Epidermal melanocyte (primary cell): Measurements from ENCODE around the gene FDPS.

Experiments used
- DNase-seq: peaks from one replicate; pipeline ENCODE4 v3.0.0; 2011; ENCODE audit warnings: low spot score; ENCODE audit not compliant: insufficient read length

The FDPS gene

DNA sequence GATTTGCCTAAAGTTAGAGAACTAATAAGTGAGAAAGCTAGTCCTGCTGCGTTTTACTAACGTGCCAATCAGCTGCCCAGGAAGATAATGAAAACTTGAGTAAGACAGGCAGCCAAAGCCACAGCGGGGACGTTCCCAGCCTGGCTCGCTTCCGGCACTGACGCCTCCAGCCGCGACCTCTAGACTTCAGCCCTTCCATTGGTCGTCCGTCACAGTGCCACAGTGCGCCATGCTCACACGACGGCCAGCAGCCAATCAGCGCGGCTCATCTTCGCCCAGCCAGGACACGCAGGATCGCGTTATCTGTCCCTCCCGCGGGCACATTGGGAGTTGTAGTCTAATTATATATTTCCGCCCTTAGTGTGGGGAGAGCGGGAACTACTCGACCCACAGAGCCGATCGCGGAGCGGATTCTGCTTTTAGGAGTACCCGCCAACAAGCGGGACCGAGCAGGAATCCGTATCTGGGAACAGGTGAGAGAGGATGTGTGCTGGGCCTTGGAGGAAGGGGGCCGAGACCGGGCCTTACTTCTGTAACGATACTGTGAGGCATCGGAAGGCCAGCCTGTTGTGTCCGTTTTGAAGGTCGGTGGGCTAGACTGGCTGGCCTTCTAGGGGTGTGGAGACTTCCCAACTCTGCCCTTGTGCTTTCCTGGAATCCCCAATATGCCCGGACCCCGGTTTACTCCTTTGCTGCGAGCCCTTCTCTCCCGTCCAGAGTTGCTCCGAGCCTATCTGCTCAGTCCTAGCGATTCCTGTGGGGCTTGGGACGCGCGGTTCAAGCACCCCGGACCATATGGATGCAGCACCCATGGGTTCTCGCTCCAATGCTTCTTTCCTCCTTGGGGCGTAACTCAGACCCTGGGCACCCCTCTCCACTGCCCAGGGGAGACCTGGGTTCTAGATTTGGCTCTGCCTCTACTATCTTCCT is at the start of gene FDPS:
Gene FDPS, plus strand, starts transcription at position 374 of the 930 bp plus-strand sequence. CDS start 924 bp downstream, outside the sequence.
- peak; percentile 99 for DNase-seq

DNA sequence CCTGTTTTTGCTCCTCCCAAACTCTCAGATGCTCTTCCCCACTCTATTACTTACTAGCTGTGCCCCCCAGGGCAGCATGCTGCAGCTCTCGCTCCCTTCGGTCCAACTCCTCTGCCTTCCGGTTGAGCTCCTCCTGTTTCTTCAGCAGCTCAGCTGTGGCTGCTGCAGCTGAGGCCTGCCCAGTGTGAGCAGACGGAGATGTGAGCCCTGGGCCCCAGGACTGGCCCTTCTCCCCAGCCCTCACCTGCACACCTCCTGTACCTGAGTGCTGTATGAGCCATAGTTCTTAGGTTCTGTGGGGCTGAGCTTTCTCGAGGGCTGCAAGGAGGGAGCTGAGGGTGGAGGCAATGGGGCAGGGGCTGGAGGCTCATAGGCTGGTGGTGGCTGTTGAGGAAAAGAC is 48.4 kb upstream of the FDPS start:
- no peak for DNase-seq

DNA sequence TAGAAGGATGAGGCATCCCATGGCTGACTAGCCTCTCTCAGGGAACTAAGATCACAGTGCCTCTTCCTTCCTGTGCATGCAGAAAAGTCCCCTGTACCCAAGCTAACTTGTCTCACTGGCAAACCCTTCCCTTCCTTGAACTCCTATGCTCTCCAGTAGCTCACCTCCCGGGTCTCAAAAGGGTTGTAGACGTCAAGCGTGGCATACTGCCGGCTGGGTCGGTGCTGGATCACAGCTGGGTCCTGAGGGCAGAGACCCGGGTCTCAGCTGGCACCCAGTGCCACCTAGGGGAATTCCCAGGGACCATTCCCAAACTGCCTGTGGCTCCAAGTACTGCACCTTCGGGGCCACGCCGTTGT is 47.2 kb upstream of the FDPS start:
- no peak for DNase-seq

DNA sequence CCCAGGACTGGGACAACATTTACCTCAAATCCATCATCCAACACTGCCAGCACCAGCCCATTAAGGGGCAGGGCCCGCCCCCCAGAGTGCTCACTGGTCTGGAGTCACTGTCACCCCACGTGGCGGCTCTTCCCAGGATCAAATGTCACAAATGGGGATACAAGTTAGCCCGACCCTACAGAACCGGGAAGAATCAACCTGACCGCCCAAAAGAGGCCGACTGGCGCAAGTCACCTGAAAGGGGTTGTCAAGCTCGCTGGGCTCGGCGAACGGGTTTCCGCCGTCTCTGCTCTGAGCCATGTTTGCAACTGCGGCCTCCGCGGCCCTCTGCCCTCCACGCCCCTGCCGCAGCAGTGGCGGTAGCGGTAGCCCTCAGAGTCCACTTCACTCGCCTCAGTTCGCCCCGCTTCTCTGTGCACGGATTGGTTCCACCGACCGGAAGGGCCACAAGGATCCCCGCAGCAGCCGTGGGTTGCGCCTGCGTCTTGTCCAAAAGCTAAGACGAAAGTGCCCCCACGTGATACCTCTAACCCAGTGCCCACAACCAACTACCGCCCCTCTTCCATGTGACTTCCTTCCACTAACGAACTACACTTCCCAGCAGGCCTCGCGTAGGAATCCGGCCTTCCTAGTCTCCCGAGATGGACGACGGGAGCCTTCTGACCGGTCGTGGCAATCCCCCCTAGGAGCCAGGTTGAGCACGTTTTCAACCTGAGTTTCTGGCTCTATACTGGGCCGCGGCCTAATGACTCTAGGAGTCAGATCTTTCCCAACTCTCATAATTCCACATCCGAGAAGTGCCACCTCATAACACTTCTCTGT is 46.6 kb upstream of the FDPS start, which contains the start of gene SCAMP3:
Gene SCAMP3, minus strand, starts transcription at position 509 of the 822 bp plus-strand sequence. Its CDS starts 209 bp downstream, at position 300.
- peak; percentile 100 for DNase-seq

DNA sequence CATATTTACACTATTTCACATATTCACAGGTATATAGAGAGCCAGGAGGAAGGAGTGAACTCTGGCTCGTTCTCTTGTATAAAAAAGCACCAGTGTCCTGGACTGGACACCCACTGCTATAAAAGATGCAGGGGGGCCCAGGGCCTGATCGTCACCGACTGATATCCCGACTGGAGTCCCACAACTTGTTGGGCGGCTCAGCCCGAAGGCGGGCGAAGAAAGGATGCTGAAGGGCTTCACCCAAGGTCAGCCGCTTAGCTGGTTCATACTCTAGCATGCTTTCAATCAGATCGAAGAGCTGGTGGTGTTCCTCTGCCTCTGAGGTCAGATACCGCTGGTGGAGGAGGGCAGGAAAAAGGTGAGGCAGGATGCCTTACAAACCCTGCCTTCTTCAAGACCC is 45.6 kb upstream of the FDPS start:
- no peak for DNase-seq

DNA sequence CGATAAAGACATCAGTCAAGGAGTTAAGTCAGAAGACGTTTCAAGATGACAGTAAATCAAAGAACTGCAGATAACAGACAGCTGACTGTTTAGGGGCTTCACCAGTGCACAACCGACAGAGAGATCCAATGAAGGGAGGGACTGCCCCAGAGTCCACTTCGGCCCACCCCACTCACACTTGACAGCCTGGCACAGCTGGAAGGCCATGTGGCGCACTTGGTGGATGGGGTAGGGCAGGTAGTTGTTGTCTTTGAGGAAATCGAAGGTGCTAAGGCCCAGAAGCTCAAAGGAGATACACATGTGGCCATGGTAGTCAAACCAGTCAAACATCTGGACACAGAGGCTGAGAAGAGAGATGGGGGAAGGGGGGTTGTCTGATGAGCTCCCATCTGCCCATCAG is 42.1 kb upstream of the FDPS start:
- no peak for DNase-seq

DNA sequence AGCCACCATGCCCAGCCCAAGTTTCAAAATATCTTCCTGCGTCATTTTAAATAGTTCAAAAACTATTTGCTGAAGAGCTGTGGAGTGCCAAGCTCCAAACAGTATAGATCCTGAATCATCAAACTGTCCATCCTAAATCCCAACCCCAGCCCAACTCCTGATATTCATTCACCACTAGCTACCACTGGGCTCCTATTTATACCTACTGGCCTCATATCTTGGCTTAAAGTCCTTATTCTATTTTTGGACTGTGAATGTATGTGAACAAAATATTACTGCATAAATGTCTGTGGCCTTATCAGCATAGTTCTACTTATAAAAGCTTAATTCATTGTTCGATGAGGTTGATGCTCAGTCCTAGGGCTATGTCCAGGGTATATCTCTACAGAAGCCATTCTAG is 41.3 kb upstream of the FDPS start:
- DNase-seq, result no peak

DNA sequence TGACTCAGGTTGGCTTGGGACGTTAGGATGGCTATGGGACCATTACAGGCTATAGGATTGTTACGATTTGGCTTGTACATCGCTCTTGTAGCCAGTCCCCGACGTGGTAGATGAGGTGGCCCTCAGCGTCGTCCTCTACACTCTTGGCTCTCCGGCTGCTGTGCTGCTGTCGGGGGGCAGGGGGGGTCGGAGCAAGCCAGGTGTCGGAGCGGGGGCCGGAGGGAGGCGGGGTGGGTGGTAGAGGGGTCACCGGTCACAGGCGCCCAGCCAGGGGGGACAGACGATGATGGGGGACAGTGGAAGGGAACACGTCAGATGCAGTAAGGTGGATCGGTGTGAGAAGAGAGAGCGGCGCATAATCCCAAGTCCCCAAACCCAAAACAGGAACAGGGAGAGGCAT is 40.0 kb upstream of the FDPS start:
- DNase-seq, result no peak

DNA sequence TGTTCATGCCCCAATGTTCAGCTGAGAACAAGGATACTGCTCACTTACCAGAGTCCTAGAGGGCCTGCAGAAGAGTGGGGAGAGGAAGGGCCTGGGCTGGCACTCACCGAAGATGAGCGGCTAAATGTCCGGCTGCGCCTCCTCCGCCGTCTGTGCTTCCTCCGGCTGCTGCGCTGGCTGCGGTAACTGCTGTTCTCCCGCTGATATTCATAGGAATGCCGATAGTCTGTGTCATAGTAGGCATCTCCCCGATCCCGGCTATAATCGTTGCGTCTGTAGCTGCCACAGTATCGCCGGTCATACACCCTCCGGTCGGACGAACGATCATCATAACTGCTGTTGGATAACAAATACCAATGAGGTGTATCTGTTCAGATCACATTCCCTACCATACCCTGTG is 39.3 kb upstream of the FDPS start:
- no peak for DNase-seq

DNA sequence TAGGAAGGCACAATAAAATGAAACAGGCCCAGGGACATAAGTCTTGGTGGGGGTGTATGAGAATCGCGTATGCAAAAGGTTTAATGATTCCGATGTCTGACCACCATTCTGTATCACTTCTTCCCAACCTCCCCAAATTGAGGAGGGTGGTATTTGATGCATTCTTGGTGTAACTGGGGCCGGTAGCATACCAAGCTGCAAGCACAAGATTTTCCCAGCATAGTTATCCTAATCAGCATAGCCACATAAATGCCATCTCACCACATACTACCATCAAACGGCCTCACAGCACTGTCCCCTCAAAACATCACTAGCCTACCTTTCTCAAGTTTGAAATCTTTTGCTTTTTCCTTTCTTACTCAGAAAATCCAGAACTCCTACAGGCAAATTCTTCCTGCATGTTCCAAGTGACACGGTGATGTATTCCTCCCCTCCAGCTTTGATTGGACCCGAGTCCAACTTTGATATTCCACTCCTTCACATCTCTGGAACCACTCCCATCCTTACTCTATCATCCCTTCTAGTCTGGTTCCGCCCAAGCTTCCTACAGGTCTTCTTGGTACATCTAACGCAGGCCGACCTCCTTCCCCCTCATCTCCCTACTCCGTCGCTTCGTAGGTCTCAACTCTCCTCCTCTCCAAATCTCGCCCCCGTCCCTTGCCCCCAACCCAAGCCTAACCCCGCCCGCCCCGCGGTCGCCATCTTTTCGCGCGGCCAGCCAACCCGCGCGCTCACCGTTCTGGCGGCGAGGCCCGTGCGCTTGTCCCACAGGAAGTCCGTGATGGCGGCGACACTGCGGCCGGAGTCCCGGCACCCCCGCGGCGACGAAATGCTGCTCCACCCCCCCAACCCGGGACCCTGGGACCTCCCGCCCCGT is 36.0 kb upstream of the FDPS start:
- DNase-seq, result peak; percentile 80

DNA sequence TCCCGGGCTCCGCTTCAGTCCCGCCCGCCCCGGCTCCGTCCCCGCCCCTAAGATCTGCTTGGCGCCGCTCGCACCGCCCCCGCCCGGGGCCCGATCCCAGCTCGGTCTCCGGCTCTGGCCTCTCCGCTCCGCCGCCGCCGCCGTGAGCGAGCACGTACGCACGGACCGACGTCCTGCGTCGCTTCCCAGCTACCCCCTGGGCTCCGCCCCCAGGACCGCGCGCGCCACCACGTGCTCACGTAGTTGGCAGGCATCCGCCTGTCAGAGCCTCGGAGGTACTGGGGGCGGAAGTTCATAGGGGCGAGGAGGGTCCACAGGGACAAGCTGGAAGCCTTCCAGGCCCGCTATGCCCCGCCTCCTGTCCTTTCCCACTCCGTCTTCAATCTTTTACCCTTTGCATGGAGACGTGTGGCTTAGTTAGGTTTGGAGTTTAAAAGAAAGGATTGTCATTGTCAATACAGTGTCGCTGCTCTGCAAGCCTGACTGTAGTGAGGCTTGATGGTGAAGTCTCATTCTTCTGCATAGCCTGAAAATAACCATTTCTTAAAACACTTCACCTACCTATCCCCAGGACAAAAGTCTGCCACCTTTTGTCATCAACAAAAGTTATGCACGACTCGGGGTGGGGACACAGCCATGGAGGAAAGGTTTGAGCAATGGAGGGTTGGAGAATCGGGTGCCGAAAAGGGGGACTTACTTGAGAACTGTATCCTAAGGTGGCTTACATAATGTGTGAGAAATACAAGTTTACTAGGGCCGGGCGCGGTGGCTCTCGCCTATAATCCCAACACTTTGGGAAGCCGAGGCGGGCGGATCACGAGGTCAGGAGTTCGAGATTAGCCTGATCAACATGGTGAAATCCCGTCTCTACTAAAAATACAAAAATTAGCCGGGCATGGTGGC is 35.1 kb upstream of the FDPS start, which contains the start of gene CLK2:
Gene CLK2, minus strand, starts transcription at position 162 of the 903 bp plus-strand sequence. CDS start 2,527 bp downstream, outside the sequence.
- peak; percentile 98 for DNase-seq

DNA sequence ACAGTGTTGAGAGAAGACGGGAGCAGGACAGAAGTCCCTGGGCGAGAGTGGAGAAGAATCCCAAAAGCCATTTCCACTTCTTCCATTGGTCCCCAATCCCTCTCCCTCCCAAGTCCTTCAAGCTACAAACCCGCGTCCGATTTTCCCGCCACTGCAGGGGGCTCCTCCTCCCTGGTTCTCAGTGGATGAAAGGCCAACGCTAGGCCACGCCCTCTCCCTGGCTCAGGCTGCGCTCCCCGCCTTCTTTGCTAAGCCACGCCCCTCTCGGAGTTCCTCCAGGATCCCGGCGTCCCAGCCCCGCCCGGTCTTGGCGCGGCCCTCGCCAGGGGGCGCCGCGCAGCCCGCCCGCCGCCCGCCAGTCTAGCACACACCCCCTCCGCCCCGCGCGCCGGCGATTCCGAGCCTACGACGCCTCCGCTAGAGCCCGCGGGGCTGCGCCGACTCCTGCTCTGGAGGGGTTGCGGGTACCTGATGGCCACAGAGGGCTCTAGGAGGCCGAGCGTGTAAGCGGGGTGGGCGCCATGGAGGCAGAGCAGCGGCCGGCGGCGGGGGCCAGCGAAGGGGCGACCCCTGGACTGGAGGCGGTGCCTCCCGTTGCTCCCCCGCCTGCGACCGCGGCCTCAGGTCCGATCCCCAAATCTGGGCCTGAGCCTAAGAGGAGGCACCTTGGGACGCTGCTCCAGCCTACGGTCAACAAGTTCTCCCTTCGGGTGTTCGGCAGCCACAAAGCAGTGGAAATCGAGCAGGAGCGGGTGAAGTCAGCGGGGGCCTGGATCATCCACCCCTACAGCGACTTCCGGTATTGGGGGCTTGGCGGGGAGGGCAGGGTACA is 31.4 kb upstream of the FDPS start, which contains the start of gene HCN3:
Gene HCN3, plus strand, starts transcription at position 394 of the 832 bp plus-strand sequence. Its CDS starts 128 bp downstream, at position 522.
- DNase-seq, result peak; percentile 98

DNA sequence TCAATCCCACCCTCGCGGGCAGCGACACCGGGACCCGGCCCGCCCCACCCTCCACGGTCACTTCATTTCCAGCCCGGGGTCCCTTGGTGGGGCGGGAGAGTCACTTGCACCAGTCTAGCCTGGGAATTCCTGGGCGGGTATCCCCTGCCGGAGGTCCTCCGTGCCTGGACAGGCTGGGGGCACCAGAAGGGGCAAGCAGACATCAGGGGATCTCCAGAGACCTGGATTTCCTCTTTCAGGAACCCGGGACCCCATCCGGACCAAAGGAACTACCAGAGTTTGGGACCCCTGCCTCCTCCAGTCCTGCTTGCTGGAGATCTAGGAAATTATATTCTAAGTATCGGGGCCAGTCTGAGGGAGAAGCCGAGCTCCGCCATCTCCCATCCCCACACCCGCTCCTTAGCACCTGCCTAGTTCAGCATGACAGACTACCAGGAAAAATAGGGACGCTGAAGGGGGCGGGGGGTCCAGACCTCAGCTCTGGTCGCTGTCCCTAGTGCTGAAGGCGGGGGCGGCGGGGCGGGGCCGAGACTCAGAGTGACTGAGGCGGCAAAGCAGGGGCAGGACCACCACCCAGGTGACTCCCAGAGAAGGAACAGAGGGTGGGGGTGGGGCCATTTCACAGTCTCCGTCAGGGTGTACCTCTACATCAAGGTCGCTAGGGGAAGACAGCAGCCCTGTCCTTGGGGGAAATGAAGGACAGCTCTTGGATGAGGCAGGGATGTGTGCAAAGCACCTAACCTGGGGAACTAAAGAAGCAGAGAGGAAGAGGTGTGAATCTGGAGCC is 30.6 kb upstream of the FDPS start:
- peak; percentile 42 for DNase-seq

DNA sequence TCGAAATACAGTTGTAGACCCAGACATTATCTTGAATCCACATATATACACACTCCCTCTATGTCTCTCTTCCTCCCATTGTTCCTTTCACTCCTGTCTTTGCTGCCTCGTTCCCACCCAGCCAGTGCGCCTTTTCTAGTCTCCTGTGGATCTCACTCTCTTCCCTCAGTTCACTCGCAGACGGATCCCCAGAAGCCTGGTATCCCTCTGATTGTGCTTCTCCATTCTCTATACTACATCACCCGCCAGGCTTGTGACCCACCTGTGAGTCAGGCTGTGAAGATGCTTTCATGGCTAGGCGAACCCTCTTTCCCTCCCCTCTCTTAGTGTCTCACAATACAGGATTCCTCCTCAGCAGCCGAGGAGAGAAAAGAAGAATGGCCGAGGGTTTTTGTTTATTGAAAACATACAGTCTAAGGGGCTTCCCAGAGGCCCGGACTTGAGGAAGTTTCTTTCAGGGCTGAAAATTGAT is 29.9 kb upstream of the FDPS start:
- DNase-seq, result no peak

DNA sequence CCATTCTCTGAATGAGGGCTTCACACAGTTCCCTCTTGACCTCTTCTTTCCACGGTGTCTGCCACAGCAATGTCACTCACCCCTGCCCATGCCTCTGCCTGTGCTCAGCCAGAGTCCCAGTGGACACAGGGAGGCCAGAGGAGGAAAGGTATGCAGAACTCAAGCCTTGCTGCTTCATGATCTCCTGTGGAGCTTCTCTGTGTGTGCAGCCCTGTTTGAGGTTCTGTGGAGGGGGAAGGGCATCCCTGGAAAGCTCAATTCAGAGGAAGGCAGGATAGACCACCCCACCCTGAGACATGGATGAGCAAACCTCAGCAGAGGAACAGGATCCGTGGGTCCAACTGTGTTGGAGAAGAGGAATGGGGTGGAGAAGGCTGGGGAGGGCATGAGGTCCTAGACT is 29.4 kb upstream of the FDPS start:
- no peak for DNase-seq

DNA sequence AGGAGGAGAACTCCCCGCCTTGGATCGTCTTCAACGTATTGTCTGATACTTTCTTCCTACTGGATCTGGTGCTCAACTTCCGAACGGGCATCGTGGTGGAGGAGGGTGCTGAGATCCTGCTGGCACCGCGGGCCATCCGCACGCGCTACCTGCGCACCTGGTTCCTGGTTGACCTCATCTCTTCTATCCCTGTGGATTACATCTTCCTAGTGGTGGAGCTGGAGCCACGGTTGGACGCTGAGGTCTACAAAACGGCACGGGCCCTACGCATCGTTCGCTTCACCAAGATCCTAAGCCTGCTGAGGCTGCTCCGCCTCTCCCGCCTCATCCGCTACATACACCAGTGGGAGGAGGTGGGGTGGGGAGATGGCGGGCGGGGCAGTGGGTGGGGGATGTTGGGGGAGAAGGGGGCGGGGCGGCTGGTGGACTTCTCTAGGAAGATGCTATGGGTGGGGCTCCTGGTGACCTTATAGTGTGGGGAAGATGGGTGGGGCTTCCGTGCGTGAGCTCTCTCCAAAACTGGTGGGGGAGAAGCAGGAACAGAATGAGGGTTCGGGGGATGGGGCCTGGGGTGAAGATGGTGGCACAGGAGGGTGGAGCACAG is 26.1 kb upstream of the FDPS start:
- no peak for DNase-seq

DNA sequence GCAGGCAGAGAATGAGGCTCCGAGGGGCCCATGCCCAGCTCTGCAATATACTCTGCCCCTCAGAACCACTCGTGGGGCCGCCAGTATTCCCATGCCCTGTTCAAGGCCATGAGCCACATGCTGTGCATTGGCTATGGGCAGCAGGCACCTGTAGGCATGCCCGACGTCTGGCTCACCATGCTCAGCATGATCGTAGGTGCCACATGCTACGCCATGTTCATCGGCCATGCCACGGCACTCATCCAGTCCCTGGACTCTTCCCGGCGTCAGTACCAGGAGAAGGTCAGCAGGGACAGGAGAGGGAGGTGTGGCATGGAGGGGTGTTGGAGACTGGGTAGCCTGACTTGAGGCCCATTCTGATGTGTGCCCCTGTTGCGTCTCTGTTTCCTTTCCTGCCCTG is 24.2 kb upstream of the FDPS start:
- DNase-seq, result no peak

DNA sequence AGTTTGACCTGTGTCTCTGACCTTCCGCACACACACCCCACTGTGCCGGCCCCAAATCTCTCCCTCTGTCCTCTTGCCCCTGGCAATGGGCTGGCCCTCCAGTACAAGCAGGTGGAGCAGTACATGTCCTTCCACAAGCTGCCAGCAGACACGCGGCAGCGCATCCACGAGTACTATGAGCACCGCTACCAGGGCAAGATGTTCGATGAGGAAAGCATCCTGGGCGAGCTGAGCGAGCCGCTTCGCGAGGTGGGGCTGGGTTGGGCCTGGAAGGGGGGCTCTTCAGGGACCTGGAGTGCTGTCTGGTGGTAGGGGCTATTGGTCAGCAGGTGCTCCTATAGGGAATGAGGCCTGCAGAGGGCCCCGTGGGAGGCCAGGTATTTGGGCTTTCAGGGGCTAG is 23.6 kb upstream of the FDPS start:
- DNase-seq, result no peak
